ENCODE results near the gene BORCS8. TPM values are rescaled to one million over a fixed set of nuclear protein-coding genes. Genes with fewer than 3 reads are reported as not detected.

BORCS8 gene
- total RNA-seq, 1 donor from 2014 or later = 33.9 TPM

- H3K9me3 Mint-ChIP-seq (ENCODE audit: low read depth) = peaks cover 6% of the 10 kb centered on the region
- peaks cover 22% of the 10 kb centered on the region for H3K27me3 Mint-ChIP-seq
Observed at GRCh38 chr19:19234220-19234816, 42.4 kb upstream of the BORCS8 start.

GRCh38 chr19:19232261-19232721, 40.3 kb upstream of the BORCS8 start:
- H3K4me1 Mint-ChIP-seq (ENCODE audit: low read depth) = no peaks in the 10 kb centered on the region
- no peak overlapping the region for H3K4me3 Mint-ChIP-seq (ENCODE audit: low read depth)
- TF ChIP-seq CTCF (IDR thresholded peaks at IDR 0.05; ENCODE audit: unreplicated experiment) = no peak
- no peak for DNase-seq (ENCODE audit: low spot score, unreplicated experiment)
- H3K27ac Mint-ChIP-seq = no peak overlapping the region
- H3K27me3 Mint-ChIP-seq = peaks cover 29% of the 10 kb centered on the region
- peaks cover 6% of the 10 kb centered on the region for H3K9me3 Mint-ChIP-seq (ENCODE audit: low read depth)
- no peaks in the 10 kb centered on the region for H3K36me3 Mint-ChIP-seq (ENCODE audit: insufficient read depth)

More at GRCh38 chr19:19234220-19234816, 42.4 kb upstream of the BORCS8 start:
- Mint-ChIP-seq H3K27ac (no peak overlapping the region), H3K4me3 (ENCODE audit: low read depth) (no peak overlapping the region), H3K36me3 (ENCODE audit: insufficient read depth) (no peaks in the 10 kb centered on the region), H3K4me1 (ENCODE audit: low read depth) (no peaks in the 10 kb centered on the region)
- TF ChIP-seq CTCF (IDR thresholded peaks at IDR 0.05; ENCODE audit: unreplicated experiment) = no peak
- DNase-seq (ENCODE audit: low spot score, unreplicated experiment) = no peak

DNA sequence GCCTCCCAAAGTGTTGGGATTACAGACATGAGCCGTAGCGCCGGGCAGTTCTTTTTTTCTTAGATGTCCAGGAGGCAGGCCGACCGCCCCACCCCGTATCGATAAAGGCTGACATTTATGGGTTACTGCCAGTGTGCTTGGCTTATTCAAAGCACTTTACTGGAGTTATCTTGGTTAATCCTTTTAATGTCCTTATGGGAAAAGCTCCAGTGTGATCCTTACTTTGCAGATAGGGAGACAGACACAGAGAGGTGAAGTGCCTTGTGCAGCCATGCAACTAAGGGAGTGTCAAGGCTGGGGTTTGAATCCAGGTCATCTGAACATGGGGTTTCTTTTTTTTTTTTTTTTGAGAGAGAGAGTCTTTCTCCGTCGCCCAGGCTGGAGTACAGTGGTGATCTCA, 39.0 kb upstream of the BORCS8 start:
- Mint-ChIP-seq H3K36me3 (ENCODE audit: insufficient read depth) (no peaks in the 10 kb centered on the region), H3K27me3 (peaks cover 29% of the 10 kb centered on the region), H3K27ac (no peak overlapping the region), H3K4me1 (ENCODE audit: low read depth) (no peaks in the 10 kb centered on the region), H3K4me3 (ENCODE audit: low read depth) (no peak overlapping the region), H3K9me3 (ENCODE audit: low read depth) (peaks cover 2% of the 10 kb centered on the region)
- DNase-seq (ENCODE audit: low spot score, unreplicated experiment) = no peak
- no peak for TF ChIP-seq CTCF (IDR thresholded peaks at IDR 0.05; ENCODE audit: unreplicated experiment)

GRCh38 chr19:19229701-19230100, 37.7 kb upstream of the BORCS8 start:
- no peak overlapping the region for H3K4me3 Mint-ChIP-seq (ENCODE audit: low read depth)
- H3K27me3 Mint-ChIP-seq = peaks cover 37% of the 10 kb centered on the region
- H3K36me3 Mint-ChIP-seq (ENCODE audit: insufficient read depth) = no peaks in the 10 kb centered on the region
- TF ChIP-seq CTCF (IDR thresholded peaks at IDR 0.05; ENCODE audit: unreplicated experiment) = no peak
- H3K27ac Mint-ChIP-seq = no peak overlapping the region
- DNase-seq (ENCODE audit: low spot score, unreplicated experiment) = no peak
- no peaks in the 10 kb centered on the region for H3K4me1 Mint-ChIP-seq (ENCODE audit: low read depth)
- no peaks in the 10 kb centered on the region for H3K9me3 Mint-ChIP-seq (ENCODE audit: low read depth)

GRCh38 chr19:19227217-19227616, 35.3 kb upstream of the BORCS8 start:
- Mint-ChIP-seq H3K4me3 (ENCODE audit: low read depth) (no peak overlapping the region), H3K27me3 (peaks cover 53% of the 10 kb centered on the region), H3K36me3 (ENCODE audit: insufficient read depth) (no peaks in the 10 kb centered on the region), H3K27ac (no peak overlapping the region), H3K9me3 (ENCODE audit: low read depth) (no peaks in the 10 kb centered on the region), H3K4me1 (ENCODE audit: low read depth) (no peaks in the 10 kb centered on the region)
- DNase-seq (ENCODE audit: low spot score, unreplicated experiment) = no peak
- TF ChIP-seq CTCF (IDR thresholded peaks at IDR 0.05; ENCODE audit: unreplicated experiment) = no peak

Measured in progenitor cell of endocrine pancreas (in vitro differentiated cells).